K562 (cell line): Measurements from ENCODE around the gene LIFR.

Experiments
- CTCF ChIP-seq, 3 experiments: IDR thresholded peaks in 2 of 3; conservative IDR thresholded peaks in 1 of 3; 2 replicates each; pipeline ENCODE4 v1.5.1; 2011 to 2012; ENCODE audit warnings: low read length in 3 of 3, mild to moderate bottlenecking in 3 of 3, control low read depth in 2 of 3, improper control_type of control experiment in 1 of 3, inconsistent platforms in 1 of 3, low read depth in 1 of 3, mixed read lengths in 1 of 3, moderate library complexity in 1 of 3; ENCODE audit not compliant: insufficient read depth in 2 of 3
- JUNB ChIP-seq: fragments of 450-650 bp; formaldehyde crosslinking; conservative IDR thresholded peaks from 2 replicates; pipeline ENCODE4 v1.4.0; 2020; ENCODE audit warnings: mild to moderate bottlenecking
- JUND ChIP-seq, 2 experiments: IDR thresholded peaks; 2 replicates in 1 of 2; 3 replicates in 1 of 2; pipeline ENCODE4 v1.6.1; 2011; ENCODE audit warnings: borderline replicate concordance in 2 of 2, low read depth in 2 of 2, low read length in 2 of 2, improper control_type of control experiment in 1 of 2, missing biosample characterization in 1 of 2, missing genetic modification characterization in 1 of 2, missing genetic modification reagents in 1 of 2
- NFE2L1 ChIP-seq: fragments of 450-650 bp; IDR thresholded peaks from 2 replicates; pipeline ENCODE4 v1.6.1; 2016; ENCODE audit warnings: missing genetic modification characterization, low read depth, mild to moderate bottlenecking, missing compliant biosample characterization, moderate library complexity, borderline replicate concordance
- POLR2H ChIP-seq: IDR thresholded peaks from 2 replicates; pipeline ENCODE4 v1.6.1; 2016; ENCODE audit warnings: missing genetic modification characterization, low read depth, mild to moderate bottlenecking, control low read depth, missing compliant biosample characterization, moderate library complexity
- U2AF1 ChIP-seq: fragments of 200-400 bp; formaldehyde crosslinking; optimal IDR thresholded peaks from 2 replicates; pipeline ENCODE3; 2017; ENCODE audit warnings: mild to moderate bottlenecking, low read depth, low read length, moderate library complexity
- ZBTB8A ChIP-seq: fragments of 450-650 bp; IDR thresholded peaks from 2 replicates; pipeline ENCODE4 v1.6.1; 2018; ENCODE audit warnings: mild to moderate bottlenecking, moderate library complexity; ENCODE audit not compliant: partially characterized antibody
- ZNF232 ChIP-seq: sonication (generic); formaldehyde crosslinking; IDR thresholded peaks from 2 replicates; pipeline ENCODE4 v1.8.0; 2022; ENCODE audit warnings: mild to moderate bottlenecking, missing genetic modification reagents

GRCh38 chr5:38473008-38473407, 83.4 kb downstream of the LIFR start:
- TF ChIP-seq U2AF1 = no peak
- TF ChIP-seq JUNB (CRISPR knock-in tag) = no peak
- TF ChIP-seq ZBTB8A = no peak
- no peak for TF ChIP-seq CTCF (IDR thresholded peaks at IDR 0.05 in 2 of 3, conservative IDR thresholded peaks at IDR 0.05 in 1 of 3; ENCODE audit: insufficient read depth in 2 of 3, low read depth in 1 of 3, low read length in 3 of 3)
- no peak for TF ChIP-seq NFE2L1 (tag)
- TF ChIP-seq POLR2H (tag) = no peak
- no peak for TF ChIP-seq ZNF232 (CRISPR knock-in tag)
- no peak for TF ChIP-seq JUND (IDR thresholded peaks at IDR 0.05; ENCODE audit: borderline replicate concordance, low read depth, low read length)
- no peak for TF ChIP-seq JUND (tag; IDR thresholded peaks at IDR 0.05; ENCODE audit: borderline replicate concordance, low read depth, low read length)
